Measurements from ENCODE around the gene ATG4A. TPM values are rescaled to one million over a fixed set of nuclear protein-coding genes. Genes with fewer than 3 reads are reported as not detected.
A peak's percentile ranks its signal among the peaks of the same experiment; 100 is the strongest.

Gene ATG4A
- 11.5 and 13.2 TPM in 2 replicates for total RNA-seq (2014; rRNA removed; shearing (Covaris generic); ENCODE audit: low replicate concordance)

DNA sequence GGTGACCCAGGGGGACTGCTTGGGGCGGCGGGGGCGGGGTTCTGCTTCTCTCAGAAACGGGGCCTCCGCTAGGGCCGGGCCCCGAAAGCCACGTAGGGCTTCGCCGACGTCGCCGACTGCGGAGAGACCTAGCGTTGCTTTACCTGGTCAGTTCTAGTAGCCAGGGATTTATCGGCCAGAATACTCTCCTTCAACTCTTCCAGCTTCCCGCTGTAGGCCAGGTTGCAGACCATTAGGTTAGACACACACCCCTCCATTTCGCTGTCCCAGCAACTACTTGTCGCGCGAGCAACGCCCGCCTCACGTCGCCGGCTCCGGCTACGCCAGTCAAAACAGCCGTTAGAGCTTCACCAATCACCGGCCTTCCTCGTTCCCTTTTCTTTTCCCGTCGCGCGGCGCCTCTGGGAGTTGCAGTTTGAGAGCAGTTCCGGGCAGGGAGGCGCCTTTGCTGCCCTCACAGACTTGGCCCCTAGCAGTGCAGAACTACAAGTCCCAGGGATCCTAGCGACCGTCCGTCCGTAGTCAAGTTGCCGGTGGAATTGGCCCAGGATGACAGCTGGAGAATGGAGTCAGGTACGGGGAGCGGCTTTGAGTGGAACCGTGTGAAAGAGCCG is at the start of gene ATG4A, which contains the start of gene PSMD10:
Gene ATG4A (plus strand): TSS at position 515 of the 614 bp plus-strand sequence. CDS start 49 bp downstream, at position 564.
Gene PSMD10 (minus strand): TSS at position 279 of the 614 bp plus-strand sequence. CDS start 22 bp downstream, at position 257.
- H3K36me3 ChIP-seq (ENCODE audit: insufficient read depth, low read length) = peaks cover 4% of the 10 kb centered on the region; the same call in 1 of the 2 replicates
- H3K4me3 ChIP-seq (ENCODE audit: low read length) = peak within 1 kb of the TSS; percentile 65
- DNase-seq = peak; percentile 96
- peak within 1 kb of the TSS; percentile 25 for H3K27ac ChIP-seq (ENCODE audit: low read length)
- no peaks in the 10 kb centered on the region for H3K27me3 ChIP-seq (ENCODE audit: low read length)
- no peaks in the 10 kb centered on the region for H3K9me3 ChIP-seq (ENCODE audit: low read length)
- H3K9me2 ChIP-seq (replicated peaks; ENCODE audit: insufficient read depth, low read length) = no peaks in the 10 kb centered on the region
- H3K4me1 ChIP-seq (ENCODE audit: low read length) = peaks cover 9% of the 10 kb centered on the region
- peaks cover 24% of the 10 kb centered on the region for H3K79me2 ChIP-seq (ENCODE audit: low read length)
- peak within 1 kb of the TSS; percentile 48; the same call in 1 of the 2 replicates for H2AFZ ChIP-seq (ENCODE audit: low read length)
- peak within 1 kb of the TSS; percentile 71 for H3K4me2 ChIP-seq (ENCODE audit: low read depth, low read length, poor library complexity, severe bottlenecking)
- no peaks in the 10 kb centered on the region for H4K20me1 ChIP-seq (ENCODE audit: insufficient read depth, low read depth, low read length)
- peak within 1 kb of the TSS; percentile 67 for H3K9ac ChIP-seq (ENCODE audit: low read length)

DNA sequence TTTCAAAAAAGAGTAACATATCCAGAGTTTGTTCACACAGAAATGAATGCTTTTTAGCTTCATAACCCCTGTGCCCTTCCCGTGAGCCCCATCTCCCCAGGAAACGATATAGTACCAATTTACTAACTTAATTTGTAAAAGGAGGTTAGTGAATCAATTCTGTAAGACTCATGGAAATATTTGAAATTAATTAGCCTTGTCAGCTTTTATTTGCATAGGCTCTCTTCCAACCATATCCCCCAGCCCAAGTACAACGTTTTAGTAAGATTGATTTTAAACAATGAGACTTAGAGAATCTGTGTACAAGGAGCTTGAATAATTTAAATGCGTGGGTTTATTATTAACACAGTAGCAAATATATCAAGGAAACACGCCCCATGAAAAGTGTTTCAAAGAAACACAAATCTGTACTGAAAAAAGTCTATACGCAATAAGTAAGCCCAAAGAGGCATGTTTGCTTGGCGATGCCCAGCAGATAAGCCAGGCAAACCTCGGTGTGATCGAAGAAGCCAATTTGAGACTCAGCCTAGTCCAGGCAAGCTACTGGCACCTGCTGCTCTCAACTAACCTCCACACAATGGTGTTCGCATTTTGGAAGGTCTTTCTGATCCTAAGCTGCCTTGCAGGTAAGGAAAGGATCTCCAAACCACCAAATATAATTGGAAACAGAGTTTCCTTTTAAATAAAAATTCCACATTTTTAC is 46.9 kb upstream of the ATG4A start, which contains the start of gene VSIG1:
Gene VSIG1 (plus strand): TSS at position 512 of the 703 bp plus-strand sequence. CDS start 66 bp downstream, at position 578.
- no peaks in the 10 kb centered on the region for H4K20me1 ChIP-seq (ENCODE audit: insufficient read depth, low read depth, low read length)
- H3K4me3 ChIP-seq (ENCODE audit: low read length) = no peak within 1 kb of the TSS
- H3K79me2 ChIP-seq (ENCODE audit: low read length) = no peaks in the 10 kb centered on the region
- no peak within 1 kb of the TSS for H2AFZ ChIP-seq (ENCODE audit: low read length)
- DNase-seq = no peak
- no peaks in the 10 kb centered on the region for H3K4me1 ChIP-seq (ENCODE audit: low read length)
- H3K9me3 ChIP-seq (ENCODE audit: low read length) = no peaks in the 10 kb centered on the region
- no peak within 1 kb of the TSS for H3K9ac ChIP-seq (ENCODE audit: low read length)
- H3K4me2 ChIP-seq (ENCODE audit: low read depth, low read length, poor library complexity, severe bottlenecking) = no peak within 1 kb of the TSS
- H3K27ac ChIP-seq (ENCODE audit: low read length) = no peak within 1 kb of the TSS
- no peaks in the 10 kb centered on the region for H3K36me3 ChIP-seq (ENCODE audit: insufficient read depth, low read length)
- H3K9me2 ChIP-seq (replicated peaks; ENCODE audit: insufficient read depth, low read length) = no peaks in the 10 kb centered on the region
- no peaks in the 10 kb centered on the region for H3K27me3 ChIP-seq (ENCODE audit: low read length)

- Histone ChIP-seq H3K4me1 (ENCODE audit: low read length) (no peaks in the 10 kb centered on the region), H3K9me3 (ENCODE audit: low read length) (no peaks in the 10 kb centered on the region), H3K27ac (ENCODE audit: low read length) (no peak overlapping the region), H4K20me1 (ENCODE audit: insufficient read depth, low read depth, low read length) (no peaks in the 10 kb centered on the region), H3K9ac (ENCODE audit: low read length) (no peak overlapping the region), H3K9me2 (replicated peaks; ENCODE audit: insufficient read depth, low read length) (no peaks in the 10 kb centered on the region), H3K4me3 (ENCODE audit: low read length) (no peak overlapping the region), H3K4me2 (ENCODE audit: low read depth, low read length, poor library complexity, severe bottlenecking) (no peak overlapping the region), H3K79me2 (ENCODE audit: low read length) (no peaks in the 10 kb centered on the region), H3K36me3 (ENCODE audit: insufficient read depth, low read length) (no peaks in the 10 kb centered on the region), H2AFZ (ENCODE audit: low read length) (no peak overlapping the region), H3K27me3 (ENCODE audit: low read length) (no peaks in the 10 kb centered on the region)
- no peak for DNase-seq
Measured at GRCh38 chrX:108049649-108050048, 41.9 kb upstream of the ATG4A start.

DNA sequence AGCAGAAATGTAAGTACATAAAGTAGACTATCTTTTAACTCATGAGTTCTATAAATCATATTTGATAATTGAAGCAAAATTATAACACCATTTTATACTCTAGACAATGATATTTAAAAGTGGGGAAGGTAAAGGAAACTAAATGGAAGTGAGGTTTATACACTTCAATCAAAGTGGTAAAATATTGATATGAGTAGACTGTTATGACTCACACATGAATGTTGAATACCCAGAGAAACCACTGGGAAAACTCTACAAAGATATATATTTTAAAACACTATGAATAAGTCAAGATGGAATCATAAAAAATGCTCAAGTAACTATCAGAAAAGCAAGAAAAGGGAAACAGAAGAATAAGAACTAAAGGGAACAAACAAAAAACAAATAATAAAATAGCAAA is 38.4 kb upstream of the ATG4A start:
- Histone ChIP-seq H3K4me1 (ENCODE audit: low read length) (no peaks in the 10 kb centered on the region), H3K27ac (ENCODE audit: low read length) (no peak overlapping the region), H3K27me3 (ENCODE audit: low read length) (no peaks in the 10 kb centered on the region), H3K4me2 (ENCODE audit: low read depth, low read length, poor library complexity, severe bottlenecking) (no peak overlapping the region), H3K9ac (ENCODE audit: low read length) (no peak overlapping the region), H3K36me3 (ENCODE audit: insufficient read depth, low read length) (no peaks in the 10 kb centered on the region), H4K20me1 (ENCODE audit: insufficient read depth, low read depth, low read length) (no peaks in the 10 kb centered on the region), H3K79me2 (ENCODE audit: low read length) (no peaks in the 10 kb centered on the region), H2AFZ (ENCODE audit: low read length) (no peak overlapping the region), H3K4me3 (ENCODE audit: low read length) (no peak overlapping the region), H3K9me2 (replicated peaks; ENCODE audit: insufficient read depth, low read length) (no peaks in the 10 kb centered on the region), H3K9me3 (ENCODE audit: low read length) (no peaks in the 10 kb centered on the region)
- DNase-seq = no peak

DNA sequence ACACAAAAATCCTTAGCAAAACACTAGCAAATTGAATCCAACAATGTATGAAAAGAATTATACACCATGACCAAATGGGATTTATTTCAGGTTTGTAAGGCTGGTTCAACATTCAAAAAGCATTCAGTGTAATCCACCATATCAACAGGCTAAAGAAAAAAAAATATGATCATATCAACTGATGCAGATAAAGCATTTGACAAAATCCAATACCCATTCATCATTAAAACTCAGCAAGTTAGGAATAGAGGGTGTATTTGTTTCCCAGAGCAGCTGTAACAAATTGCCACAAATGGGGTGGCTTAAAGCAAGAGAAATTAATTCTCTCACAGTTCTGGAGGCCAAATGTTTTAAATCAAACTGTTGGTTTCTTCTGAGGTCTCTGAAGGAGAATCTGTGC is 36.0 kb upstream of the ATG4A start:
- DNase-seq = no peak
- no peaks in the 10 kb centered on the region for H3K36me3 ChIP-seq (ENCODE audit: insufficient read depth, low read length)
- no peak overlapping the region for H3K27ac ChIP-seq (ENCODE audit: low read length)
- H3K9ac ChIP-seq (ENCODE audit: low read length) = no peak overlapping the region
- H3K27me3 ChIP-seq (ENCODE audit: low read length) = no peaks in the 10 kb centered on the region
- H4K20me1 ChIP-seq (ENCODE audit: insufficient read depth, low read depth, low read length) = no peaks in the 10 kb centered on the region
- H3K9me3 ChIP-seq (ENCODE audit: low read length) = no peaks in the 10 kb centered on the region
- no peak overlapping the region for H3K4me3 ChIP-seq (ENCODE audit: low read length)
- no peaks in the 10 kb centered on the region for H3K4me1 ChIP-seq (ENCODE audit: low read length)
- H3K9me2 ChIP-seq (replicated peaks; ENCODE audit: insufficient read depth, low read length) = no peaks in the 10 kb centered on the region
- H2AFZ ChIP-seq (ENCODE audit: low read length) = no peak overlapping the region
- H3K4me2 ChIP-seq (ENCODE audit: low read depth, low read length, poor library complexity, severe bottlenecking) = no peak overlapping the region
- H3K79me2 ChIP-seq (ENCODE audit: low read length) = no peaks in the 10 kb centered on the region

GRCh38 chrX:108059801-108060200 is 31.8 kb upstream of the ATG4A start:
- no peaks in the 10 kb centered on the region for H3K9me2 ChIP-seq (replicated peaks; ENCODE audit: insufficient read depth, low read length)
- H3K27me3 ChIP-seq (ENCODE audit: low read length) = no peaks in the 10 kb centered on the region
- H3K9ac ChIP-seq (ENCODE audit: low read length) = no peak overlapping the region
- no peaks in the 10 kb centered on the region for H4K20me1 ChIP-seq (ENCODE audit: insufficient read depth, low read depth, low read length)
- H3K36me3 ChIP-seq (ENCODE audit: insufficient read depth, low read length) = no peaks in the 10 kb centered on the region
- H2AFZ ChIP-seq (ENCODE audit: low read length) = no peak overlapping the region
- H3K4me3 ChIP-seq (ENCODE audit: low read length) = no peak overlapping the region
- H3K79me2 ChIP-seq (ENCODE audit: low read length) = no peaks in the 10 kb centered on the region
- no peak for DNase-seq
- no peak overlapping the region for H3K4me2 ChIP-seq (ENCODE audit: low read depth, low read length, poor library complexity, severe bottlenecking)
- H3K27ac ChIP-seq (ENCODE audit: low read length) = no peak overlapping the region
- H3K9me3 ChIP-seq (ENCODE audit: low read length) = no peaks in the 10 kb centered on the region
- H3K4me1 ChIP-seq (ENCODE audit: low read length) = no peaks in the 10 kb centered on the region

DNA sequence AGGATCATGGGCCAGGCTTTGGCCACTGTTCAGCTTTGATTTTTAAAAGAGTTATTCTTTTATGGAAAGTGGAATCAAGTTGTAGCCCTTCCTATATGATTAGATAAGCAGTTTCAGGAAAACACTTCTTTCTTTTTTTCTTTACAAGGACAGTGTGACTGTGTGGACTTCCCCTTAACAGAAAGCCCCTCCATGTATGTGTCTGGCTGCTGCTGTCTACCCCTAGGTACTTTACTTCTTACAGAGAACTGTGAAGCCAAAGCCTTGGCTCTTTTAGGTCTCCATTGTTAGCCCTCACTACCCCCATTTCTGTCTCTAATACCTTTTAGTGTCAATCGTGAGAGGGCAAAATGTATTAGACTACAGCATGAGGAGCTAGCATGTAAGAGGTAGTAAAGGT is 27.6 kb upstream of the ATG4A start:
- no peaks in the 10 kb centered on the region for H3K27me3 ChIP-seq (ENCODE audit: low read length)
- no peaks in the 10 kb centered on the region for H3K9me3 ChIP-seq (ENCODE audit: low read length)
- no peaks in the 10 kb centered on the region for H4K20me1 ChIP-seq (ENCODE audit: insufficient read depth, low read depth, low read length)
- H3K4me1 ChIP-seq (ENCODE audit: low read length) = no peaks in the 10 kb centered on the region
- no peak overlapping the region for H3K4me3 ChIP-seq (ENCODE audit: low read length)
- H3K9ac ChIP-seq (ENCODE audit: low read length) = no peak overlapping the region
- H3K79me2 ChIP-seq (ENCODE audit: low read length) = no peaks in the 10 kb centered on the region
- no peaks in the 10 kb centered on the region for H3K9me2 ChIP-seq (replicated peaks; ENCODE audit: insufficient read depth, low read length)
- no peaks in the 10 kb centered on the region for H3K36me3 ChIP-seq (ENCODE audit: insufficient read depth, low read length)
- DNase-seq = no peak
- no peak overlapping the region for H2AFZ ChIP-seq (ENCODE audit: low read length)
- no peak overlapping the region for H3K4me2 ChIP-seq (ENCODE audit: low read depth, low read length, poor library complexity, severe bottlenecking)
- no peak overlapping the region for H3K27ac ChIP-seq (ENCODE audit: low read length)

DNA sequence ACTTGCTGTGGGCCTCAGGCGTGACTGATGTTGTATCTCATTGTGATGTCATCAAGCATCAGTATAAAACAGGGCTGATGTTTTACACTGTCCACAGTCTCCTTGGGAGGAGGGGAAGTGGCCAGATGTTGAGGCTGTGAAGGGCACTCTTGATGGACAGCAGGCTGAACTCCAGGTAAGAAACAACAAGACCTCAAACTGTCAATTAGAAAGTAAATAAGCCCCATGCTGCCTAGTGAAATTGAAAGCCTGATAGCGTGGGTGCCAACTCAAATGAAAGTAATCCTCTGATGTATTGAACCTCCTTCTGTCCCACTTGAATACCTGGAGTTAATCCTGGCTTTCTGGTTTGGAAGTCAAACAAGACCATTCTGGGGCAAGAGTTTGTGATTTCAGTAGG is 27.0 kb upstream of the ATG4A start:
- Histone ChIP-seq H3K79me2 (ENCODE audit: low read length) (no peaks in the 10 kb centered on the region), H3K4me1 (ENCODE audit: low read length) (no peaks in the 10 kb centered on the region), H4K20me1 (ENCODE audit: insufficient read depth, low read depth, low read length) (no peaks in the 10 kb centered on the region), H3K9ac (ENCODE audit: low read length) (no peak overlapping the region), H2AFZ (ENCODE audit: low read length) (no peak overlapping the region), H3K4me2 (ENCODE audit: low read depth, low read length, poor library complexity, severe bottlenecking) (no peak overlapping the region), H3K9me3 (ENCODE audit: low read length) (no peaks in the 10 kb centered on the region), H3K27me3 (ENCODE audit: low read length) (no peaks in the 10 kb centered on the region), H3K27ac (ENCODE audit: low read length) (no peak overlapping the region), H3K36me3 (ENCODE audit: insufficient read depth, low read length) (no peaks in the 10 kb centered on the region), H3K4me3 (ENCODE audit: low read length) (no peak overlapping the region), H3K9me2 (replicated peaks; ENCODE audit: insufficient read depth, low read length) (no peaks in the 10 kb centered on the region)
- DNase-seq = no peak
